ELF-1 (cell line): ENCODE data around the gene EXOC6B.
"Not testable (repeated sequence)": the region's sequence is repeated elsewhere in the genome, so short reads cannot be mapped to it uniquely, and the experiment has no call there.

Experiments
- DNase-seq: peaks from one replicate; pipeline ENCODE4 v3.0.0-alpha.2; 2016; ENCODE audit warnings: low read depth, low spot score

EXOC6B gene

DNA sequence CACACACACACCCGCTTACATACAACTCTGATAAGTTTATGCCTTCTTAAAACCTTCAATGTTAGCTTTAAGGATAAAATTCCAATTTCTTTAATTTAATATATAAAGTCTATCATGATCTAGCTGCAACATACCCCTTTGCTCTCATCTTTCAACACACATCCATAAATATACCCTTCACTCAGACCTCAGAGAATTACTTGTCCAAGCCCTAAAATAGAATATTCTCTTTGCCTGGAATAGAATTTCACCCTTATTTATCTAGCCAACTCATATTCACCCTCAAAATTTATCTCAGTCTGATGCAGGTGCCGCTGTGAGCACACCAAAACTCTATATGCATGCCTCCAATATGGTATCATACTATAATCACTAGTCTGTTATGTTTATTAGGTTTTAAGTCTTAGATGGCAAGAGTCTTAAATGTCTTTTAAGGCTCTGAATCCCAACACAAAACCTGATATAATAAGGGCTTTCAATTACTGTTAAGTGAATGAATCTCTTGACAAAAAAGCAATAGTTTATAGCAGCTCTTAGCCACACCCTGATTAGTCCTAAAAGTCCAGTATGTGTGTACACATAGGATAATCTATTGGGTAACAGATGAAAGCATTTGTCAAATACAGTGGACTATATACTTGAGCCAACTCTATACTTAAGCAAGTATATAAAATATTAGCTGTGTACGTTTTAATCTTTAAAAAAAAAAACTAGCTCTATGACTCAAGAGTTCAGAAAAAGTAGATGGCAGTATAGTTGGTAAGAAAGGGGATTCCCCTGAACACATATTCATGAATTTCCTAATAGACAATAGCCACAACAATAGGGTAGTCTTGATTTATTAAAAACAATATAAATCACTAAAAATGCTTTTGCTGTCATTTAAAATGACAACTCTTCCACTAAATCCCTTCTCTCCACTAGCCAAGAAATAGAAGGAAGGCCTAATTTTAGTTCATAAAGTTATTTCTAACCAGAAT is 144.5 kb downstream of the EXOC6B start:
- DNase-seq = no peak

DNA sequence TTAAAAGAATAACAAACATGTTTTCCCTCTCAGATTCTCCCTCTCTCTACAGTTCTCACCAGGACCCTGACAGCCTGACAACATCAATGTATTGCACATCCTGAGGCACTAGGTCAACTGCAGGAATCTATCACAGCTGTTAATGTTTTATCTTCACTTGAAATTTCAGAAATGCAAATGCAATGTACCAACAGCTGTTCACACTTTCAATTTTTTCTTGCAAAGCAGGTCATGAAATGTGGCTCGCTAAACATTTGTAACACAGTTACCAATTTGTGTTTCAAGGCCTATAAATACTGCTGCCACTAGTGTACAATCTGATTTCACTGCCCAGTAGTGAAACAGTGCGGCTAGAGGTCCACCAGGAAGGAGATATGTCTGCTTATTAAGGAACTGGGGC is 147.8 kb downstream of the EXOC6B start:
- DNase-seq = no peak

DNA sequence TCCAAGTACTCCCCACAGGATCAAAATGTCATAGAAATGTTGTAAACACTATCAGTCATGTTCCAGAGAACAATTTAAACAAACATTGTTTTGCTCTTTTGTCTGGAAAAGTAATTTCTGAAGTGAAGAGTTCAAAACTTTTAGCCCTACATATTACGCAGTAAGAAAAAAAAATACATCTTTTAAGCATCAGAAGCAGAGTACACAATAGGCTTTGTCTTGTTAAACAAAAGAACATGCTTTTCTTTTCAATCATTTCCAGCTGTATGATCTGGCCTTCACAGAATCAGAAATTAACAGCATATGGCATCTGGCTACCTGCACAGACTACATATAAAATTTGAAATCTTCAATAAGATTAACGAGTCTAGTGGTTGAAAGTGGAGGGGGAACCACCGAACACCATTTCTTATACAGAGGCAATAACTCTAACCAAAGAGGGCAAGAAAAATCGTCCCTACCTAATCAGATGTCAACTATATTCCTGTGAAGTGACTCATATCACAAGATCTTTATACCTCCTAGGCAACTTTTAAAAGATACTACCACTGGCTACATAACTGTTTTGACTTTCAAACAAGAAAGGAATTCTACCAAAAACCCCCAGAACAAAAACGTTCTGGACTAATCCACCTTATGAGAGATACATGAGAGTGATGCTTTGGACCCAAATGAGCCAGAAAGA is 149.3 kb downstream of the EXOC6B start:
- no peak for DNase-seq

DNA sequence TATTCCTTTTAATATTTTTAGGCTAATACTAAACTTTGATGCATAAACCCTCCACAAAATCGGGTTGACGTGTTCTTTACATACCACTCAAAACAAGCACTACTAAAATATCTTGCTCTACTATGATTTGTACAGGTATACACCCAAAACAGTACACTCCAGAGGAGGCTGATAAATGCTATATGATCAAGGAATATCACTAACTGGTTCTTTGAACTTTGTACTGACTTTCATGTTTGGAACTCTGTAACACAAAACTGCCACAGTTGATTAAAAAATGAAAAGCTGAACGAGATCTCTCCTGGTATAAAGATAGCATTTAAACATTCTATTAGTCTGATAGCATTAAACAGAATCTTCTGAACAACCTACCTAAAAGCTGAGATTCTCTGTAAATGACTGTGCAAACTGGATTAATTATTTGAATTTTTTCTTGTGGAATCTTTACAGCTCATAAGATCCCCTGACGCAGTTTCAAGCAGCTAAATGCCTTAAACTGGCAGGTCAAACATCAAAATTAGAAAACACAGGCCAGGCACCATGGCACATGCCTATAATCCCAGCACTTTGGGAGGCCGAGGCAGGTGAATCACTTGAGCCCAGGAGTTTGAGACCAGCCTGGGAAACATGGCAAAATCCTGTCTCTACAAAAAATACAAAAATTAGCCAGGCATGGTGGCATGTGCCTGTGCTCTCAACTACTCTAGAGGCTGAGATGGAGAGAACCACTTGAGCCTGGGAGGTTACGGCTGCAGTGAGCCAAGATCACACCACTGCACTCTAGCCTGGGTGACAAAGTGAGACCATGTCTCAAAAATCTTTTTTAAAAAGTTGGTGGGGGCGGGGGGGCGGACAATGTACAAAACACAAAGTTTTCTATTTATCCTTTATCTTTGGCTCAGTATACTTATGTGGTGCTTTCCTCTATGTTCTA is 150.6 kb downstream of the EXOC6B start:
- no peak for DNase-seq

DNA sequence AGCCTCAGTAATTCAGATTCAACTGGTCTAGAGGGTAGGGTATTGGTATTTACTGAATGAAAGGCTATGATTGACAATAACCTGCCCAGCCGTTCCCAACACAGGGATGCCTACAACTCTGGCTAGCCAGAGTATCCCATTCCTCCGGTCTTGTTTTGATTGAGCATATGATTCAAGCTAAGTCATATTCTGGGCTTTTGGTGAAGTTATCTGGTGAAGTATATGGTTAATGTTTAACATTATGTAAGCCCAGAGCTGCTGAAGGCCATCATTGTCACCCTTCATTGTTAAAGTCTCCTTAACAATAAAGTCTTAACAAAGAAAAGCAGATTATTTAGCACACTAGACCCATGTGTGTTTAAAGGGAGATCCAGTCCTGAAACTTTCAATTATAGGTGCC is 152.6 kb downstream of the EXOC6B start:
- DNase-seq = no peak

DNA sequence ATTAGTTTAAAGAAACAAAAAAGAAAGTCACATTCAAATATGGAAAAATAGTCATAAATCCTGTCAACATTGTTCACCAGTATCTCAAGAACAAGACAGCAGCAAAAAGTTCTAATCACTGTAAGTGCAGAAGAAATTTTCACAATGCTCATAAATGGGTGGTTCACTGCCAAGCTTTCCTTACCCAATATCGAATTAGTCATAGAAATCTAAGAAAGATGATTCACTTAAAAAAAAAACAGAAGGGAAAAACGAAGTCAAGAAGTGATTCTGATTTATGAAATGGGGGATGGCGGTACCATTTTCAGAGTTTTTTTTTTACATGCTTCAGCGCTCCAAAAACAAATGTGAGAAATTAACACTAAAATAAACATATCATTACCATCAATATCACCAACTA is 156.7 kb downstream of the EXOC6B start:
- no peak for DNase-seq

DNA sequence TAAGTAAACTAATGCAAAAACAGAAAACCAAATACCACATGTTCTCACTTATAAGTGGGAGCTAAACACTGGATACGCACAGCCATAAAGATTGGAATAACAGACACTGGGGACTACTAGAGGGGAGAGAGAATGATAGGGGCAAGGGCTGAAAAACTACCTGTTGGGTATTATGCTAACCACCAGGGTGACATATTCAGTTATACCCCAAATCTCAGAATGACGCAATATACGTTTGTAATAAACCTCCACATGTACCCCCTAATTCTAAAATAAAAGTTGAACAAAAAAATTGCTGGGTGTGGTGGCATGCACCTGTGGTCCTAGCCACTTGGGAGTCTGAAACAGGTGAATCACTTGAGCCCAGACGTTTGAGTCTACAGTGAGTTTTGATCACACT is 157.2 kb downstream of the EXOC6B start:
- DNase-seq = no peak

DNA sequence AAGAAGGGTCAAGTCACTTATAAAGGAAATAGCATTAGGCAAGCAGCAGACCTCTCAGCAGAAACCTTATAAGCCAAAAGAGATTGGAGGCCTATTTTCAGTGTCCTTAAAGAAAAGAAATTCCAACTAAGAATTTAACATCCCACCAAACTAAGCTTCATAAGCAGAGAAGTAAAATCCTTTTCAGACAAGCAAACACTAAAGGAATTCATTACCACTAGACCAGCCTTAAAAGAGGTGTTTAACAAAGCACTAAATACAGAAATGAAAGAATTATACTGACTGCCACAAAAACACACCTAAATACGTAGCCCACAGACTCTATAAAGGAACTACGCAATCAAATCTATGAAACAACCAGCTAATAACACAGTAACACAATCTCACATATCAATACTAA is 160.4 kb downstream of the EXOC6B start:
- DNase-seq = no peak

DNA sequence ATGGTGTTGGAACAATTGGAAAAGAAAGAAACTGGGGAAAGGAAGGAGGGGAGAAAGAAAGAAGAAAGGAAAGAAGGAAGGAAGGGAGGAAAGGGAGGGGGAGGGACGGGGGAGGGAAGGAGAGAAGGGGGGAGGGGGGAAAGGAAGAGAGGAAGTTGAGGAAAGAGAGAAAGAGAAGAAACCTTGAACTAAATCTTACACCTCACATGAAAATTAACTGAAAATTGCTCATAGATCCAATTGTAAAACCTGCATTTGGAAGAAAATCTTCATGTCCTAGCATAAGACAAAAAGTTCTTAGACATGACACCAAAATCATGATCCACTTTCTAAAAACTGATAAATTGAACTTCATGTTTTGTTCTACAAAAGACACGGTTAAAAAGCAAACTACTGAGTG is 163.8 kb downstream of the EXOC6B start:
- DNase-seq = no peak

DNA sequence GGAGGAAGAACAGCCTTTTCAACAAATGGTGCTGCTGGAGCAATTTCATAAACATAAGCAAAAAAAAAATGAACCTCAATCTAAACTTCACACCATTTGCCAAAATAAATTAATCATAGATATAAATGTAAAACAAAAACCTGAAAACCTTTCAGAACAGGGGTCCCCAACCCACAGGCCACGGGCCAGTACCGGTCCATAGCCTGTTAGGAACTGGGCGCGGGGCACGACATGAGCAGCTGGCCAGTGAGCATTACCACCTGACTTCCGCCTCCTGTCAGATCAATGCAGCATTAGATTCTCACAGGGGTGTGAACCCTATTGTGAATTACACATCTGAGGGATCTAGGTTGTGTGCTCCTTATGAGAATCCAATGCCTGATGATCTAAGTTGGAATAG is 176.0 kb downstream of the EXOC6B start:
- DNase-seq = no peak

DNA sequence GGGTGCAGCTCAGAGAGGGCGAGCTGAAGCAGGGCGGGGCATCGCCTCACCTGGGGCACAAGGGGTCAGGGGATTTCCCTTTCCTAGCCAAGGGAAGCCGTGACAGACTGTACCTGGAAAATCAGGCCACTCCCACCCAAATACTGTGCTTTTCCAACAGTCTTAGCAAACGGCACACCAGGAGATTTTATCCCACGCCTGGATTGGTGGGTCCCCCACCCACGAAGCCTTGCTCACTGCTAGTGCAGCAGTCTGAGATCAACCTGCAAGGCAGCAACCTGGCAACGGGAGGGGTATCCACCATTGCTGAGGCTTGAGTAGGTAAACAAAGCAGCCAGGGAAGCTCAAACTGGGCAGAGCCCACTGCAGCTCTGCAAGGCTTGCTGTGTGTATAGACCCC is 184.6 kb downstream of the EXOC6B start:
- DNase-seq = not testable (repeated sequence)

DNA sequence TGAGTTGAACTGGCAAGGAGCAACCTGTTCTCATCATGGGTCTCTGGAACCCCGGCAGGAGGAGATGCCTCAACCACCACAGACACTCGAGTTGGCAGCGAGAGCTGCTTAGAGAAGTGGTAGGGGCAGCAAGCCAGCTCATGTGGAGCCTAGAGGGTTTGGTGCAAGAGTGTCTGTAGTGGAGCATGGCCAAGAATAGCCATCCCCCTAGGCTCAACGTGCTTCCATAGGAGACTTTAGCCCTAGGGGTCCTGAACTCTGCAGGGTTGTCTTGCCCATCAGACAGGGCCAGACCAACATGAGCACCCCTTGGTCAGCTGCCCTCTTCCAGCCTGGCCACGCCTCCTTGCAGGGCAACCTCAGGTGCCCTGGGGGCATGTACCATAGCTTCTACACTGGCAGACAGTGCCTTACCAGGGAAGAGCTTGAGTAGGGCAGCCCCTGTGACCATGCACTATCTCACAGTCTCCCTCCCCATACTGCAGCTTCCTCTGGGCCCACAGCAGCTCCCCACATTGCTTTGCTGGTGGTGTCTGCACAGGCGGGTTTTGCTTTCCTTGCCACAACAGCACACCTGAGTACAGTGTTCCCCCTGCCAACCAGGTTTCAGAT is 187.1 kb downstream of the EXOC6B start:
- no peak for DNase-seq

DNA sequence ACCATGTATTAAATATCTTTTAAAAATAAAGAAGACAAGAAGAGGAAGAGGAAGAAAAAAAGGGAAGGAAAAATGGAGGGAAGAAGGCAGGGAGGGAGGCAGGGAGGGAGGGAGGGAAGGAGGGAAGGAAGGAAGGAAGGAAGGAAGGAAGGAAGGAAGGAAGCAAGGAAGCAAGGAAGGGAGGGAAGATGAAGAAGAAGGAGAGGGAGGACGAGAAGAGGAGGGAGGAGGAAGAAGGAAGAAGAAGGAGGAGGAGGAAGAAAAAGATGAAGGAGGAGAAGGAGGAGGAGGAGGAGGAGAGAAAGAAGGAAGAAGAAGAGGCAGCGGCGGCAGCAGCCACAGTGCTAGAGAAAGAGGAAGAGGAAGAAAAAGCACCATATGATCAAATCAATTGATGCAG is 189.6 kb downstream of the EXOC6B start:
- no peak for DNase-seq

DNA sequence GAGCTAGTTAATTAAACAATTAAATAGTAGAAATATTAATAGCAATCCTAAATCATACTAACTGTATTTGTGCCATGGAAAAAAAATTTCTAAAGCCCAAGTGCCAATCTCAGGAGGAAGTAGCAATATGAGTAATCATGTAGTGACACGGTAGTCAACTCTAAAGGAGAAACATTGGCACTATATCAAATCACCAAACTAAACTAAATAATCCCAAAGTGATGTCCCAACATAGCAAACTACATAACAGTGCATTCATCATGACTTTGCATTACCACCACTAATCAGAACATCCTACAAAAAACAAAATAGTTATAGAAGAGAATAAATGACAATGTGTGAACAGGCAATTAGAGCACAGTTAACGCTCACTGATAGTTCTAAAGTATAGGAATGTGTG is 195.1 kb downstream of the EXOC6B start:
- DNase-seq = no peak

DNA sequence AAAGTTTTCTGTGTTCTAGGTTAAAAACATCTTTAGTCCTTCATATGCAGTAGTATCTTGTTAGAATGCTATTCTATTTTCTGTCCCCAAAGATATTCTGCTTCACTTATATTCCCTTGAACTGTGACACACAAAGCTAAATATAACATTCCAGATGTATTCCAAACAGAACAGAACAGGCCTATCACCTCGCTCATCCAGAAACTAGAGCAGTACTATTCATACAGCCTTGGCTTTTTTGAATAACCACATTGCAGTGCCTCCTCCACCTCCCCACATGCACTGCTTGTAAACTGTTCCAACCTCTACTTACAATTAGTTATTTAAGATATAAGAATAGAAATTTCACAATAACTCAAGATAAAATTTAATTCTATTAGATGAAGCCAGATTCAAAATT is 196.8 kb downstream of the EXOC6B start:
- no peak for DNase-seq

DNA sequence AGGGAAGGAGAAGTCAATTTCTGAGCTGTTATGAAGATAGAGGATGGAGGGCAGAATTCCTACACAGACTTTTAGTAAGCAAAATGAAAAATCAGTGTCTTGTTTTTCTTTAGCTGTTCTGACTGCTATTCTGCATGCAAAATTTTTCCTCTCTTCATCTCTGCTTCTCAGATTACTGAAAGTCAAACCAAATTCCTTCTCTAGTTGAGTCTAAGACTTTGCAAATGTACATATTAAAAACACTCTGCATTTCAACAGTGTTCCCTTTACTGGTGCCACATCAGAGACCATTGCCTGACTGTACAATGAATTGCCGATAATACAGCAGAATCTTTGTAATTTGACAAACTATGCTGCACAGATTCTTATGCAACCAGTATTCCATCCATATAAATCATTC is 198.8 kb downstream of the EXOC6B start:
- no peak for DNase-seq

DNA sequence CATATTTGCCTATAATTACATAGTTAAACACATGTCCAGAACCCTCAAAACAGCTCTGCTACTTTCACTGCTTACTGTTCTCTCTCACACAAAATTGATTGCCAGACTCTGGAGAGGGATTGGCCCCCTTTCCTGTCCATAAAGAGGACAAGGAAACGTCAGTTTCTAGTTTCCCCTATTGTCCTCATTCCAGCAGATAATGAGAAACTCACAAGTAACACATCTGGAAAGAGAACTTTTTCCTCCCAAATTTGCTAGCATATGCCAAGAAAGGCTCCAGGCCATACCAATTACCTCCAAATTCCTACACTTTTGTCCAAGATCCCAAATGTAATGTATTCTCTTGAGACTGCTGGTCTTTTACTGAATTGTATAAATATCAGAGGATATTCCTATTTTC is 200.5 kb downstream of the EXOC6B start:
- no peak for DNase-seq

DNA sequence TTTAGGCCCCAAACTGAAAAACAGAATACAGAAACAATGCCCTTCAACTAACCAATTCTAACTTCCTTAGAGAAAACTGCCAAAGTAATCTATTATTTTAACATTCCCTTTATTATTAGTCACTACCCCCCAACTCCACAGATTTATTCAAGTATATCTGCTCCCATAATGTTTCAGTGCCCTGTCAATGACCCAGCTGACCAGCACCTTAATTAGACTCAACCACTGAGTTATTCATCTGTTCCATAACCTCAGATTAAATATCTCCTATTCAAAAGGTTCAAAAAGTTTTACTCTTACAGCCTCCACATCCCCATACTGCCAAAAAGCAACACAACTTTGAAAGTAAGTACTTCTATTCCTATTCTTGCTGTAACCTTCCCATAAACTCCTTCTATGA is 202.4 kb downstream of the EXOC6B start:
- no peak for DNase-seq

DNA sequence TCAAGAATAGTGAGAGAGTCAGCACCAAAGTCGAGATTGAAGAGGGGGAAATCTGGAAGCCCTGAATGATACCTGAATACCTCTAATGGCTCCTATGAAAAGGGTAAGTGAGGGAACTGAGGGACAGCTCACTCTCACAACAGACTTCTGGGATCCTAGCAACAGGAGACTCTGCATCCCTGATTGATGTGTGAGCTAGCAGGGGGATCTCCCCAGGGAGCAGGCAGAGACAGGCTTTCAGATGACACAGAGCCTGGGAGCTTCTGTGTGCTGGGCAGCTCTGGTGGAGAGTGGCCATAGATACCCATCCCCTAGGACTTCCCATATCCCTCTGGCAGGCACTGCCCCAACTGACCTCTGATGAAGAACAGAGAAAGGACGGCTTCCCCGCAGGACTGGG is 206.2 kb downstream of the EXOC6B start:
- peak; percentile 16 for DNase-seq

DNA sequence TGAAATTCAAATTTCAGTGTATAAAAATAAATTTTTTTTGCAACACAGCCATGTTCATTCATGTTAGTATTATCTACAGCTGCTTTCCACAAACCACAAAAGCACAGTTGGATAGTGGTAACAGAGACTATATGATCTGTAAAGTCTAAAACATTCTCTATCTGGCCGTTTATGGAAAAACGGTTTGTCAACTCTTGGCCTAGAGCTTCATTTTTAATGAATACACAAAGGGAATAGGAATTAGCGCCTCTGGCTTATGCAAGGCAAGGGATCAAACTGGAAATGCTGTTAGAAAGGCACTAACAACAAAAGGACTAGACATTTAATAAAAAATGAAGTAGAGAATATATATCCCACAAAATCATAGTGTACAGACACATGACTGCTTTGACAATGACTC is 211.9 kb downstream of the EXOC6B start:
- no peak for DNase-seq

DNA sequence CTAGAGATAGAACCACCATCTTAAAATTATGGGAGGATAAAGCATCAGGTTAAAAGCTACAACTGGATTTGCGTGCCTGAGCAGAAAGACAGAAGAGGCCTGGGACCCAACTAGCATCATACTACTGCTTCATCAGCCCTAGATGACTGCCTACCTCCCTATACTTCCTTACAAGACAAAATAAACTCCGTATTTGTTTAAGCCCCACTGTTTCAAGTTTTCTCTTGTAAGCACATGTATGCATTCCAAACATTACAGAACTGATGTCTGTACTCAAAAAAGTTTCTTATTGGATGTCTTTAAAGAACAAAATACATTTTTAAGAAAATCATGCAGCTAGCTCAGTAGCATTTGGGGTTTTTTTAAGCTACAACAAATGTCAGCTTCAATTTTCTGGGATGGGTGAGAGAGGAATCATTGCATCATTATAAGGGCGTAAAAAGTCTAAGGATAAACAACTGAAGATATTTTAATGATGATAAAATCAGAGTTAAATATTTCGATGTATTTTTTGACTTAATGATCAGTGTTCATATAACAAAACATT is 213.1 kb downstream of the EXOC6B start:
- DNase-seq = no peak
